IPS-18a (cell line): ENCODE results near the gene SYT13.
"Not testable (repeated sequence)": the region's sequence is repeated elsewhere in the genome, so short reads cannot be mapped to it uniquely, and the experiment has no call there.

Experiments used
- H3K27ac ChIP-seq: one replicate; pipeline ENCODE4 v1.5.1; 2013; ENCODE audit warnings: low read length
- H3K27me3 ChIP-seq: one replicate; pipeline ENCODE4 v1.6.1; 2013; ENCODE audit warnings: mild to moderate bottlenecking, low read length; ENCODE audit not compliant: control insufficient read depth, insufficient read depth
- H3K36me3 ChIP-seq: one replicate; pipeline ENCODE4 v1.6.1; 2013; ENCODE audit warnings: low read depth, low read length; ENCODE audit not compliant: control insufficient read depth
- H3K4me1 ChIP-seq: one replicate; pipeline ENCODE4 v1.6.1; 2013; ENCODE audit warnings: low read depth, low read length; ENCODE audit not compliant: control insufficient read depth
- H3K4me3 ChIP-seq: one replicate; pipeline ENCODE4 v1.5.1; 2013; ENCODE audit warnings: low read length
- H3K9ac ChIP-seq: one replicate; pipeline ENCODE4 v1.6.1; 2013; ENCODE audit warnings: mild to moderate bottlenecking, low read length, moderate library complexity
- H3K9me3 ChIP-seq: one replicate; pipeline ENCODE4 v1.6.1; 2013; ENCODE audit warnings: low read depth, low read length; ENCODE audit not compliant: control insufficient read depth

The SYT13 gene

GRCh38 chr11:45254070-45254469 is 32.1 kb downstream of the SYT13 start:
- no peaks in the 10 kb centered on the region for H3K36me3 ChIP-seq
- no peaks in the 10 kb centered on the region for H3K4me1 ChIP-seq
- no peak overlapping the region for H3K27ac ChIP-seq
- no peak overlapping the region for H3K4me3 ChIP-seq
- no peaks in the 10 kb centered on the region for H3K9me3 ChIP-seq
- no peaks in the 10 kb centered on the region for H3K27me3 ChIP-seq
- no peak overlapping the region for H3K9ac ChIP-seq

GRCh38 chr11:45253640-45254039 is 32.5 kb downstream of the SYT13 start:
- H3K27me3 ChIP-seq: no peaks in the 10 kb centered on the region
- no peak overlapping the region for H3K27ac ChIP-seq
- no peaks in the 10 kb centered on the region for H3K9me3 ChIP-seq
- no peaks in the 10 kb centered on the region for H3K4me1 ChIP-seq
- H3K36me3 ChIP-seq: no peaks in the 10 kb centered on the region
- H3K4me3 ChIP-seq: no peak overlapping the region
- no peak overlapping the region for H3K9ac ChIP-seq

- H3K27ac ChIP-seq: no peak overlapping the region
- no peaks in the 10 kb centered on the region for H3K27me3 ChIP-seq
- no peaks in the 10 kb centered on the region for H3K9me3 ChIP-seq
- no peak overlapping the region for H3K4me3 ChIP-seq
- no peak overlapping the region for H3K9ac ChIP-seq
- H3K4me1 ChIP-seq: no peaks in the 10 kb centered on the region
- H3K36me3 ChIP-seq: no peaks in the 10 kb centered on the region
Measured at GRCh38 chr11:45252877-45253276, 33.3 kb downstream of the SYT13 start.

GRCh38 chr11:45252134-45252856 is 33.8 kb downstream of the SYT13 start:
- Histone ChIP-seq H3K9ac (no peak overlapping the region), H3K36me3 (no peaks in the 10 kb centered on the region), H3K4me1 (no peaks in the 10 kb centered on the region), H3K9me3 (no peaks in the 10 kb centered on the region), H3K4me3 (no peak overlapping the region), H3K27ac (no peak overlapping the region), H3K27me3 (no peaks in the 10 kb centered on the region)

- H3K9ac ChIP-seq: no peak overlapping the region
- no peak overlapping the region for H3K27ac ChIP-seq
- no peaks in the 10 kb centered on the region for H3K36me3 ChIP-seq
- H3K4me1 ChIP-seq: no peaks in the 10 kb centered on the region
- H3K9me3 ChIP-seq: no peaks in the 10 kb centered on the region
- H3K27me3 ChIP-seq: no peaks in the 10 kb centered on the region
- H3K4me3 ChIP-seq: no peak overlapping the region
Measured at GRCh38 chr11:45250035-45250718, 36.0 kb downstream of the SYT13 start.

- not testable (repeated sequence) for H3K27me3 ChIP-seq, H3K36me3 ChIP-seq, H3K9ac ChIP-seq, H3K9me3 ChIP-seq, H3K4me3 ChIP-seq, H3K27ac ChIP-seq, H3K4me1 ChIP-seq
Measured at GRCh38 chr11:45249372-45249771, 36.8 kb downstream of the SYT13 start.

- H3K4me3 ChIP-seq: no peak overlapping the region
- H3K9me3 ChIP-seq: no peaks in the 10 kb centered on the region
- no peaks in the 10 kb centered on the region for H3K27me3 ChIP-seq
- no peak overlapping the region for H3K9ac ChIP-seq
- no peaks in the 10 kb centered on the region for H3K36me3 ChIP-seq
- no peak overlapping the region for H3K27ac ChIP-seq
- H3K4me1 ChIP-seq: no peaks in the 10 kb centered on the region
Measured at GRCh38 chr11:45248501-45249011, 37.6 kb downstream of the SYT13 start.

- Histone ChIP-seq H3K9ac (no peak overlapping the region), H3K4me1 (no peaks in the 10 kb centered on the region), H3K27me3 (no peaks in the 10 kb centered on the region), H3K4me3 (no peak overlapping the region), H3K27ac (no peak overlapping the region), H3K9me3 (no peaks in the 10 kb centered on the region), H3K36me3 (no peaks in the 10 kb centered on the region)
Measured at GRCh38 chr11:45247433-45247832, 38.7 kb downstream of the SYT13 start.

GRCh38 chr11:45246241-45246640 is 39.9 kb downstream of the SYT13 start:
- Histone ChIP-seq H3K9me3 (no peaks in the 10 kb centered on the region), H3K36me3 (no peaks in the 10 kb centered on the region), H3K9ac (no peak overlapping the region), H3K4me3 (no peak overlapping the region), H3K4me1 (no peaks in the 10 kb centered on the region), H3K27me3 (no peaks in the 10 kb centered on the region), H3K27ac (no peak overlapping the region)

- H3K4me1 ChIP-seq: no peaks in the 10 kb centered on the region
- H3K27ac ChIP-seq: no peak overlapping the region
- H3K9me3 ChIP-seq: no peaks in the 10 kb centered on the region
- no peaks in the 10 kb centered on the region for H3K27me3 ChIP-seq
- H3K4me3 ChIP-seq: no peak overlapping the region
- no peaks in the 10 kb centered on the region for H3K36me3 ChIP-seq
- no peak overlapping the region for H3K9ac ChIP-seq
Measured at GRCh38 chr11:45245218-45246045, 40.7 kb downstream of the SYT13 start.

- Histone ChIP-seq H3K36me3 (no peaks in the 10 kb centered on the region), H3K27me3 (no peaks in the 10 kb centered on the region)
Measured at GRCh38 chr11:45243967-45244366, 42.2 kb downstream of the SYT13 start.

More at GRCh38 chr11:45243967-45244366, 42.2 kb downstream of the SYT13 start:
- H3K4me1 ChIP-seq: no peaks in the 10 kb centered on the region
- H3K27ac ChIP-seq: no peak overlapping the region
- H3K9ac ChIP-seq: no peak overlapping the region
- H3K4me3 ChIP-seq: no peak overlapping the region
- no peaks in the 10 kb centered on the region for H3K9me3 ChIP-seq
